Measurements from ENCODE around the gene ACTRT3. TPM values are rescaled to one million over a fixed set of nuclear protein-coding genes. Genes with fewer than 3 reads are reported as not detected.

Gene ACTRT3
- polyA plus RNA-seq (2011; rRNA removed) (1.8 and 2.3 TPM in 2 replicates), polyA plus RNA-seq (2017; fragmentation: RNase III; extraction: RNeasy Plus Mini Kit Qiagen cat#74134 plus additional on column Dnase treatment) (2.8 to 4.4 TPM (median 3.3 TPM) in 3 replicates), polyA minus RNA-seq (2011; rRNA and poly(A)+ RNA removed) (1.1 and 2.4 TPM in 2 replicates)
- 1.0 and 1.4 TPM in 2 replicates for polyA plus RNA-seq (2012; cell fraction: cytosol; rRNA removed)
- 0.49 and 1.0 TPM in 2 replicates for polyA plus RNA-seq (2012; cell fraction: nucleus; rRNA removed)

DNA sequence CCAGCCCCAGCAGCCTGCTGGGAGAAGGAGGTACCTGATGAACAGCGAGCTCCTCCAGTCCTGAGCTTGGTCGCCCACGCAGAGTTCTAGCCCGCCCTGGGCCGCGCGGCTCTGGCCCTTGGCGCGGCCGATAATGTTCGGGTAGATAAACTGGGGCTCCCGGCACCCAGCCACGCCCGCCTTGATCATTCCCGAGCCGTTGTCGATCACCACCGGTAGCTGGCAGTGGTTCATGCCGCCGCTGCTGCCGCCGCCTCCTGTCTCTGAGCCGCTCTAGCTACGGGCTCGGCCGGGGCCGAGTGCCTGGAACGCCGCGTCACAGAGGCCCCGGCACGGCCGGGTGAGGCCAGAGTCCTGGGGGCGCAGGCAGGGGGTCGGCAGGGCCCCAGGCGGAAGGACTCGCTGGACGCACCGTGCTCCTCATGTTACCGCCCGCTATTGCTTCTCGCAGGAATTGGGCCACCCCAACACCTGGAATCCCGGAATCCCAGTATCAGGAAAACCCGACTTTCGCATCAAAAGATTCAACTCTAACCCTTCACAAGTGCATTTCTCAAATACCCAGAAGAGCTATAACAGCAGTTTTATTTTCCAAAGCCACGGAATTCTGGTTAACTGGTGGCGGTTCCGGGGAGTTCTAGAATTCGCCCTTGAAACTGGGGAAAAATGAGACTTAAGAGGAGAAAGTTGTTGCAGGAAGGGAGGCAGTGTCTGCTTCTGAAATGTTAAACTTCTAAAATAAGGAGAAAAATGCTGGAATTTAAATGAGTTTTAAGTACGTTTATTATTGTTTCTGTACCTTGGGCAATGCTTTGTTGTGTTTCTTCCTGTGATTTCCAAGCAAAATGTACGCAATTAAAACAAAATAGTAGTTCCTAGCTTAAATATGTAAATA lies at the start of gene ACTRT3:
TSS of gene ACTRT3 (minus strand) at position 275 of the 895 bp plus-strand sequence. CDS start at position 234, 41 bp downstream.
- DNase-seq (ENCODE audit: low read depth in 1 of 2, low spot score in 1 of 2) = peak; percentile 33 to 73
- no peak for FAIRE-seq
- POLR2A ChIA-PET = no interaction called here

More for the DNA sequence above, at the start of gene ACTRT3:
- Histone ChIP-seq H3K9me3 (peaks cover 4% of the 10 kb centered on the region; the same call in 1 of the 3 replicates), H3K27ac (peak within 1 kb of the TSS; percentile 75 to 96), H3K4me1 (peaks cover 6% of the 10 kb centered on the region; the same call in 2 of the 3 replicates), H3K4me3 (peak within 1 kb of the TSS; percentile 55), H3K4me2 (peak within 1 kb of the TSS; percentile 65)
- no peak for TF ChIP-seq FOSL2 (IDR thresholded peaks at IDR 0.05)
- TF ChIP-seq FOSL2 (CRISPR knock-in tag; IDR thresholded peaks at IDR 0.05) = no peak
- TF ChIP-seq MAZ (IDR thresholded peaks at IDR 0.05; ENCODE audit: borderline replicate concordance, low read depth, low read length) = no peak
- no peak for TF ChIP-seq ZNF302 (CRISPR knock-in tag; IDR thresholded peaks at IDR 0.05)
- no peak for TF ChIP-seq RFX5 (IDR thresholded peaks at IDR 0.05)
- TF ChIP-seq KDM5A (IDR thresholded peaks at IDR 0.05) = no peak
- 0 out of 2 replicates have a peak, but pooled peaks have one; percentile 21 for TF ChIP-seq E2F6 (IDR thresholded peaks at IDR 0.05; ENCODE audit: borderline replicate concordance, low read depth)
- TF ChIP-seq PHF8 (IDR thresholded peaks at IDR 0.05; ENCODE audit: borderline replicate concordance, low read depth) = peak; percentile 93
- TF ChIP-seq SREBF2 (IDR thresholded peaks at IDR 0.05) = no peak
- no peak for TF ChIP-seq ZSCAN20 (CRISPR knock-in tag; IDR thresholded peaks at IDR 0.05)
- peak; percentile 52; the same call in 1 of the 2 replicates for TF ChIP-seq RNF2 (IDR thresholded peaks at IDR 0.05; ENCODE audit: borderline replicate concordance, low read depth)
- TF ChIP-seq CHD2 (IDR thresholded peaks at IDR 0.05; ENCODE audit: low read length, partially characterized antibody) = peak; percentile 68
- peak; percentile 56 for TF ChIP-seq POLR2A (IDR thresholded peaks at IDR 0.05; ENCODE audit: low read length)
- TF ChIP-seq EHF (CRISPR knock-in tag; IDR thresholded peaks at IDR 0.05) = no peak
- 0 out of 3 replicates have a peak, but pooled peaks have one; percentile 39 for TF ChIP-seq BCL3 (IDR thresholded peaks at IDR 0.05)
- peak; percentile 30; the same call in 1 of the 2 replicates for TF ChIP-seq HOXB5 (CRISPR knock-in tag; IDR thresholded peaks at IDR 0.05)
- TF ChIP-seq, protein P1, sequence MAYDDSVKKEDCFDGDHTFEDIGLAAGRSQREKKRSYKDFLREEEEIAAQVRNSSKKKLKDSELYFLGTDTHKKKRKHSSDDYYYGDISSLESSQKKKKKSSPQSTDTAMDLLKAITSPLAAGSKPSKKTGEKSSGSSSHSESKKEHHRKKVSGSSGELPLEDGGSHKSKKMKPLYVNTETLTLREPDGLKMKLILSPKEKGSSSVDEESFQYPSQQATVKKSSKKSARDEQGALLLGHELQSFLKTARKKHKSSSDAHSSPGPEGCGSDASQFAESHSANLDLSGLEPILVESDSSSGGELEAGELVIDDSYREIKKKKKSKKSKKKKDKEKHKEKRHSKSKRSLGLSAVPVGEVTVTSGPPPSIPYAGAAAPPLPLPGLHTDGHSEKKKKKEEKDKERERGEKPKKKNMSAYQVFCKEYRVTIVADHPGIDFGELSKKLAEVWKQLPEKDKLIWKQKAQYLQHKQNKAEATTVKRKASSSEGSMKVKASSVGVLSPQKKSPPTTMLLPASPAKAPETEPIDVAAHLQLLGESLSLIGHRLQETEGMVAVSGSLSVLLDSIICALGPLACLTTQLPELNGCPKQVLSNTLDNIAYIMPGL (CRISPR knock-in tag; IDR thresholded peaks at IDR 0.05; ENCODE audit: borderline replicate concordance) = peak; percentile 74; the same call in 1 of the 2 replicates
- no peak for TF ChIP-seq TP53 (CRISPR knock-in tag; IDR thresholded peaks at IDR 0.05)
- TF ChIP-seq GATA3 (IDR thresholded peaks at IDR 0.05; ENCODE audit: borderline replicate concordance) = no peak
- TF ChIP-seq, protein P2, sequence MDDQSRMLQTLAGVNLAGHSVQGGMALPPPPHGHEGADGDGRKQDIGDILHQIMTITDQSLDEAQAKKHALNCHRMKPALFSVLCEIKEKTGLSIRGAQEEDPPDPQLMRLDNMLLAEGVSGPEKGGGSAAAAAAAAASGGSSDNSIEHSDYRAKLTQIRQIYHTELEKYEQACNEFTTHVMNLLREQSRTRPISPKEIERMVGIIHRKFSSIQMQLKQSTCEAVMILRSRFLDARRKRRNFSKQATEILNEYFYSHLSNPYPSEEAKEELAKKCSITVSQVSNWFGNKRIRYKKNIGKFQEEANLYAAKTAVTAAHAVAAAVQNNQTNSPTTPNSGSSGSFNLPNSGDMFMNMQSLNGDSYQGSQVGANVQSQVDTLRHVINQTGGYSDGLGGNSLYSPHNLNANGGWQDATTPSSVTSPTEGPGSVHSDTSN (IDR thresholded peaks at IDR 0.05) = no peak; the same call in 1 of the 2 replicates
- TF ChIP-seq ELK1 (IDR thresholded peaks at IDR 0.05; ENCODE audit: low read depth, low read length) = no peak
- TF ChIP-seq HEYL (CRISPR knock-in tag; IDR thresholded peaks at IDR 0.05) = no peak
- no peak for TF ChIP-seq ZC3H11A (IDR thresholded peaks at IDR 0.05)
- peak in 1 of 2 experiments; percentile 71; a peak in 3 of 5 replicates for TF ChIP-seq JUN (IDR thresholded peaks at IDR 0.05)
- TF ChIP-seq MAX (IDR thresholded peaks at IDR 0.05) = peak; percentile 77
- TF ChIP-seq, protein P3, sequence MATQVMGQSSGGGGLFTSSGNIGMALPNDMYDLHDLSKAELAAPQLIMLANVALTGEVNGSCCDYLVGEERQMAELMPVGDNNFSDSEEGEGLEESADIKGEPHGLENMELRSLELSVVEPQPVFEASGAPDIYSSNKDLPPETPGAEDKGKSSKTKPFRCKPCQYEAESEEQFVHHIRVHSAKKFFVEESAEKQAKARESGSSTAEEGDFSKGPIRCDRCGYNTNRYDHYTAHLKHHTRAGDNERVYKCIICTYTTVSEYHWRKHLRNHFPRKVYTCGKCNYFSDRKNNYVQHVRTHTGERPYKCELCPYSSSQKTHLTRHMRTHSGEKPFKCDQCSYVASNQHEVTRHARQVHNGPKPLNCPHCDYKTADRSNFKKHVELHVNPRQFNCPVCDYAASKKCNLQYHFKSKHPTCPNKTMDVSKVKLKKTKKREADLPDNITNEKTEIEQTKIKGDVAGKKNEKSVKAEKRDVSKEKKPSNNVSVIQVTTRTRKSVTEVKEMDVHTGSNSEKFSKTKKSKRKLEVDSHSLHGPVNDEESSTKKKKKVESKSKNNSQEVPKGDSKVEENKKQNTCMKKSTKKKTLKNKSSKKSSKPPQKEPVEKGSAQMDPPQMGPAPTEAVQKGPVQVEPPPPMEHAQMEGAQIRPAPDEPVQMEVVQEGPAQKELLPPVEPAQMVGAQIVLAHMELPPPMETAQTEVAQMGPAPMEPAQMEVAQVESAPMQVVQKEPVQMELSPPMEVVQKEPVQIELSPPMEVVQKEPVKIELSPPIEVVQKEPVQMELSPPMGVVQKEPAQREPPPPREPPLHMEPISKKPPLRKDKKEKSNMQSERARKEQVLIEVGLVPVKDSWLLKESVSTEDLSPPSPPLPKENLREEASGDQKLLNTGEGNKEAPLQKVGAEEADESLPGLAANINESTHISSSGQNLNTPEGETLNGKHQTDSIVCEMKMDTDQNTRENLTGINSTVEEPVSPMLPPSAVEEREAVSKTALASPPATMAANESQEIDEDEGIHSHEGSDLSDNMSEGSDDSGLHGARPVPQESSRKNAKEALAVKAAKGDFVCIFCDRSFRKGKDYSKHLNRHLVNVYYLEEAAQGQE (IDR thresholded peaks at IDR 0.05) = peak; percentile 68
- WGBS (ENCODE audit: missing lambda C conversion rate) = under 1% methylated on average over 26 of the region's 51 CpGs
- CTCF ChIA-PET = no interaction called here
- ATAC-seq = peak; percentile 38 to 40

Measured in A549 (cell line).